HG02970 (cell line): ENCODE results near the gene ZNF552.
A peak's percentile ranks its signal among the peaks of the same experiment; 100 is the strongest.

Source experiments
- ATAC-seq: cut with Tn5 transposase; IDR thresholded peaks from one replicate; pipeline ENCODE4 v1.9.1; 2021; ENCODE audit warnings: mild to moderate bottlenecking, moderate library complexity, moderate number of reproducible peaks; ENCODE audit not compliant: unreplicated experiment, low FRiP score

ZNF552 gene

DNA sequence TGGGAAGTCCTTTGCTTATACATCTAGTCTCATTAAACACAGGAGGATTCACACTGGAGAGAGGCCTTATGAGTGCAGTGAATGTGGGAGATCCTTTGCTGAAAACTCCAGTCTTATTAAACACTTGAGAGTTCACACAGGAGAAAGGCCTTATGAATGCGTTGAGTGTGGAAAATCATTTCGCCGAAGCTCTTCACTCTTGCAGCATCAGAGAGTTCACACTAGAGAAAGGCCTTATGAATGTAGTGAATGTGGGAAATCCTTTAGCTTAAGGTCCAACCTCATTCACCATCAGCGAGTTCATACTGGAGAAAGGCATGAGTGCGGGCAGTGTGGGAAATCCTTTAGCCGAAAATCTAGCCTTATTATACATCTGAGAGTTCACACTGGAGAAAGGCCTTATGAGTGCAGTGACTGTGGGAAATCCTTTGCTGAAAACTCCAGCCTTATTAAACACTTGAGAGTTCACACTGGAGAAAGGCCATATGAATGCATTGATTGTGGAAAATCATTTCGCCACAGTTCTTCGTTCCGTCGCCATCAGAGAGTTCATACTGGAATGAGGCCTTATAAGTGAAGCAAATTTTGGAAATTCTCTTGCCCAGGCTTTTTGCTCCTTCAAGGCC, 35.4 kb downstream of the ZNF552 start:
- no peak for ATAC-seq

DNA sequence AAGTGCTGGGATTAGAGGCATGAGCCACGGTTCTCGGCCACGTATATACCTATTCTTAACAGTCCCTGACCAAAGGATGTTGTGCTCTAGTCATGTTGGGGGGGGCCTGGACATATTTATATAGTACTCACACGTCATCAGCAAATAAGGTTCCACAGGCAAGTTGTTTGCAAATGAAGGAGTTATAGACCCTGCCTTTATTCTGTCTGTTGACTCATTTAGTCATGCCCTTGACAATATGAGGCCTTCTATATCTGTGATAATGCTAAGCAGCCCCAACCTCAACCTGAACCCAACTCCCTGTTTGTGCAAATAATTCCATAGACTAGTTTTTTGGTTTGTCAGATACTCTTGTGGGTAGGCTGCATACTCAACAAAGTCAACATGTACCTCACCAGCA, 36.4 kb downstream of the ZNF552 start:
- ATAC-seq: no peak

DNA sequence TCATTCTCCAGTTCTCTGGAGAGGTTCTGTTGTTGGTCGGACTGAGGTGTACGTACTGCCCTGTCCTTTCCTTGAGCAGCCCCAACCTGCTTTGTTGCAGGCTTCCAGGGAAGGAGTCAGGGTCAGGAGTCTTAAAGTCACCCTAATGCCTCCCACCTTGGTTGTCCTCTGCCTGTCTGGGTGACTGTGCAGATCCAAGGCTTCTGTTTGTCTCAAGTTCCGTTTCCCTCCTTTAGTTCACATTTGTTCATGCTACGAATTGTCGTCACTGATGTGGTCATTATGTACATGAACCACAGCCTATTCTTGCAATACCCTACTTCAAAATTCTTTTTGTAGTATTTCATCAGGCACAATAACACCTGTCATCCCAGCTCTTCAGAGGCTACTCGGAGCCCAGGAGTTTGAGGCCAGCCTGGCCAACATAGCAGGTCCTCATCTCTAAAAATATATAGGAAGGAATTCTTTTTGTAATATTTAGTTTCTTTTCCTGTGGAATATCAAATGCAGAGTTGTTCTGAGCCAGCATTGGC, 37.9 kb downstream of the ZNF552 start:
- no peak for ATAC-seq

DNA sequence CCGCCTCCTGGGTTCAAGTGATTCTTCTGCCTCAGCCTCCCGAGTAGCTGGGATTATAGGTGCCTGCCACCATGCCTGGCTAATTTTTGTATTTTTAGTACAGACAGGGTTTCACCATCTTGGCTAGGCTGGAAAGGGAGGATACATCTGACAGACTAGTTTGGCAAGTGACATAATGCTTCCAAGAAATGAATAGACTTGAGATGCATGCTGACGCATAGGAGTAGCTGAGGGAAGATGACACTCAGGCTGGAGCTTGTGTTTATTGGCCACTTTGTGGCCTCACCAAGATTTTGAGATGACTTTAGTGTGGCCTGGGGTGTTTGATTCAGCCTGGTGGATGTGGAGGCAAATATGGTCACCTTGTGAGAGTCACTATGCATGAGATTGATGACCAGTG, 41.2 kb downstream of the ZNF552 start:
- no peak for ATAC-seq

DNA sequence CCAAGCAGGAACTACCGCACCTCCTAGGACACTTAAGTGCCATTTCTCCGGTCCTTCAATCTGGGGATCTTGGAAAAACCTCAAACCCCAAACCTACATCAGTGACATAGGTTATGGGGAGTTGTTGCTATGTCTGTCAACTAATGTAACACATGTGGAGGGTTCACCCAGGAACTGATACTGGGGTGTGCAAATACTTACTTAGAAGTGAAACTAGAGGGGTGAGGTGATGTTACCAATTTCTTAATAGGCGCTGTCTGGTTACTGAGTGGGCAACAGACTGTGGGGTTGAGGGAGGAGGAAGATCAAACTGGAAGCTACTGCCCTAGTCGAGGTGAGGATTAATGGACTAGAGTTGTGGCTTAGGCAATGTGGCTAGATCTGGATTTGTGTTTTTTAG, 43.3 kb downstream of the ZNF552 start:
- ATAC-seq: no peak

GRCh38 chr19:57769345-57770131, 45.2 kb downstream of the ZNF552 start, which contains the start of gene ZNF586:
Gene ZNF586, plus strand, starts transcription at chr19:57769676. Its CDS starts 167 bp downstream, at chr19:57769843.
- peak; percentile 90 for ATAC-seq

- ATAC-seq: no peak
Observed at GRCh38 chr19:57759096-57759495, 55.6 kb downstream of the ZNF552 start.

GRCh38 chr19:57757941-57758340, 56.8 kb downstream of the ZNF552 start:
- ATAC-seq: no peak
